WTC11 (cell line): ENCODE measurements around the gene BCL2L12. TPM values are rescaled to one million over a fixed set of nuclear protein-coding genes. Genes with fewer than 3 reads are reported as not detected.

Experiments used
- ATAC-seq: fragments of 200-7000 bp; cut with Tn5 transposase; 2 replicates; pipeline ENCODE4 v1.10.0; 2021; ENCODE audit warnings: mild to moderate bottlenecking, moderate library complexity
- CTCF ChIA-PET: fragments of 300-600 bp; sonication (Branson Sonifier 250); formaldehyde crosslinking; loops from one replicate; lab custom pipeline; 2021; ENCODE audit warnings: antibody characterized with exemption; lab: Charles Lee
- POLR2A ChIA-PET: fragments of 350-600 bp; sonication (Branson Sonifier 250); formaldehyde crosslinking; loops from one replicate; lab custom pipeline; 2021; ENCODE audit warnings: antibody characterized with exemption; lab: Charles Lee
- DNase-seq: peaks from one replicate; pipeline ENCODE4 v3.0.0; 2021; ENCODE audit warnings: low spot score
- H3K27ac Mint-ChIP-seq: 2 replicates; pipeline ENCODE4 v1.8.0; 2021; ENCODE audit warnings: mixed read lengths
- H3K27me3 Mint-ChIP-seq: 2 replicates; pipeline ENCODE4 v1.8.0; 2021; ENCODE audit warnings: low read depth, mild to moderate bottlenecking, moderate library complexity, mixed read lengths
- H3K36me3 Mint-ChIP-seq: 2 replicates; pipeline ENCODE4 v1.8.0; 2021; ENCODE audit warnings: mixed read lengths
- H3K4me1 Mint-ChIP-seq: 2 replicates; pipeline ENCODE4 v1.8.0; 2022; ENCODE audit warnings: mixed read lengths
- H3K4me3 Mint-ChIP-seq: 2 replicates; pipeline ENCODE4 v1.8.0; 2021; ENCODE audit warnings: mild to moderate bottlenecking, moderate library complexity, mixed read lengths
- H3K9me3 Mint-ChIP-seq: 2 replicates; pipeline ENCODE4 v1.8.0; 2021; ENCODE audit warnings: mixed read lengths
- AR ChIP-seq: fragments of 250-450 bp; sonication (Bioruptor Pico); IDR thresholded peaks from 2 replicates; pipeline ENCODE4 v1.9.0; 2021; ENCODE audit warnings: mild to moderate bottlenecking
- ATF1 ChIP-seq: sonication (generic); formaldehyde crosslinking; IDR thresholded peaks from 2 replicates; pipeline ENCODE4 v1.8.1; 2023; ENCODE audit warnings: mild to moderate bottlenecking, moderate library complexity, missing genetic modification reagents
- GABPB1 ChIP-seq: sonication (generic); formaldehyde crosslinking; IDR thresholded peaks from 2 replicates; pipeline ENCODE4 v1.8.1; 2023; ENCODE audit warnings: mild to moderate bottlenecking, missing genetic modification reagents
- GTF2I ChIP-seq: fragments of 250-450 bp; sonication (Bioruptor Pico); conservative IDR thresholded peaks from 2 replicates; pipeline ENCODE4 v1.4.0; 2021; ENCODE audit warnings: mild to moderate bottlenecking
- HMGA2 ChIP-seq: fragments of 250-450 bp; sonication (Bioruptor Pico); IDR thresholded peaks from 2 replicates; pipeline ENCODE4 v1.4.0; 2021; ENCODE audit warnings: mild to moderate bottlenecking, moderate library complexity
- PRDM15 ChIP-seq: sonication (generic); formaldehyde crosslinking; IDR thresholded peaks from 2 replicates; pipeline ENCODE4 v1.8.0; 2022; ENCODE audit warnings: missing genetic modification reagents
- PREB ChIP-seq: sonication (generic); formaldehyde crosslinking; IDR thresholded peaks from 2 replicates; pipeline ENCODE4 v1.8.1; 2022; ENCODE audit warnings: mild to moderate bottlenecking, missing genetic modification reagents, moderate library complexity, borderline replicate concordance
- USF1 ChIP-seq: sonication (generic); formaldehyde crosslinking; IDR thresholded peaks from 2 replicates; pipeline ENCODE4 v1.8.0; 2022; ENCODE audit warnings: mild to moderate bottlenecking, missing genetic modification reagents
- ZNF416 ChIP-seq: fragments of 250-450 bp; sonication (Bioruptor Pico); IDR thresholded peaks from 2 replicates; pipeline ENCODE4 v1.9.0; 2021; ENCODE audit warnings: mild to moderate bottlenecking, inconsistent platforms
- ZNF671 ChIP-seq: fragments of 250-450 bp; sonication (Bioruptor Pico); IDR thresholded peaks from 2 replicates; pipeline ENCODE4 v1.8.0; 2021; ENCODE audit warnings: mild to moderate bottlenecking
- total RNA-seq: library from RNA; stranded (reverse); gene quantifications from 3 replicates; pipeline ENCODE4 v1.2.3, GENCODE V29; 2021
- TF ChIP-seq, protein P1 (sequence below): sonication (generic); formaldehyde crosslinking; IDR thresholded peaks from 2 replicates; pipeline ENCODE4 v1.8.1; 2023; ENCODE audit warnings: mild to moderate bottlenecking, missing genetic modification reagents, moderate library complexity
- TF ChIP-seq, protein P2 (sequence below): sonication (generic); formaldehyde crosslinking; IDR thresholded peaks from 2 replicates; pipeline ENCODE4 v1.8.0; 2022; ENCODE audit warnings: mild to moderate bottlenecking, missing genetic modification reagents
- TF ChIP-seq, protein P3 (sequence below): sonication (generic); formaldehyde crosslinking; IDR thresholded peaks from 2 replicates; pipeline ENCODE4 v1.8.1; 2023; ENCODE audit warnings: mild to moderate bottlenecking, missing genetic modification reagents

The BCL2L12 gene
- total RNA-seq, 1 experiment from 2014 or later, result 146 TPM

DNA sequence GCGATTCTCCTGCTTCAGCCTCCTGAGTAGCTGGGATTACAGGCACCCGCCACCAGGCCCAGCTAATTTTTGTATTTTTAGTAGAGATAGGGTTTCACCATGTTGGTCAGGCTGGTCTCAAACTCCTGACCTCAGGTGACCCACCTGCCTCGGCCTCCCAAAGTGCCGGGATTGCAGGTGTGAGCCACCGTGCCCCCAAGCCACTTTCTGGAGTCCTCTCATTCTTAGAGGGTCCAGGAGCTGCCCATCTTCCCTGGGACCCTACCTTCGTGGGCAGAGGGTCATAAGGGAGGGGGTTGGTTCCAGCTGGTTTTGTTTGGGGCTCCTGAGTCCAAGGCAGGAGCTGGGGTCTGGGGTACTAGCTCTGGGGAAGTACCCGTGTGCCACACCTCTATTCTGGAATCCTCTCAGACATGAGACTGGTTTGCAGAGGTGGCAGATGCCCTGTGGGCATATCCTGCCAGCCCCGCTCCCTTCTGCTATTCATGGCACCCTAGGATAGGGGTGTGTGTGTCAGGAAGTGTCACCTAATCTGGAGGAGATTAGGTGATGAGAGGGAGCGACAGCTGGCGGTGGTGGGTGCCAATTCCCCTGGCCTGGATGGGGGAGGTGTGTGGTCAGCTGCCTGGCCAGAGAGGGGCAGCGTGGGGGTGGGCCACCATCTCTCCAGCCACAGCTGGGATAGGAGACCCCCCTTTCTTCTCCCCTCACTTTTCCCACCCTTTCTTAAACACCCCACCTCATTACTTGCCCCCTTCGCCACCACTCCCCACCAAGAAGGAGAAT is 13.4 kb downstream of the BCL2L12 start:
- TF ChIP-seq GTF2I, result no peak
- TF ChIP-seq ZNF671, result no peak
- no peak for TF ChIP-seq GABPB1 (CRISPR knock-in tag)
- TF ChIP-seq, protein P1, sequence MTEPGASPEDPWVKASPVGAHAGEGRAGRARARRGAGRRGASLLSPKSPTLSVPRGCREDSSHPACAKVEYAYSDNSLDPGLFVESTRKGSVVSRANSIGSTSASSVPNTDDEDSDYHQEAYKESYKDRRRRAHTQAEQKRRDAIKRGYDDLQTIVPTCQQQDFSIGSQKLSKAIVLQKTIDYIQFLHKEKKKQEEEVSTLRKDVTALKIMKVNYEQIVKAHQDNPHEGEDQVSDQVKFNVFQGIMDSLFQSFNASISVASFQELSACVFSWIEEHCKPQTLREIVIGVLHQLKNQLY (CRISPR knock-in tag), result no peak
- TF ChIP-seq, protein P2, sequence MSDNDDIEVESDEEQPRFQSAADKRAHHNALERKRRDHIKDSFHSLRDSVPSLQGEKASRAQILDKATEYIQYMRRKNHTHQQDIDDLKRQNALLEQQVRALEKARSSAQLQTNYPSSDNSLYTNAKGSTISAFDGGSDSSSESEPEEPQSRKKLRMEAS (CRISPR knock-in tag), result no peak
- no peak for TF ChIP-seq AR
- TF ChIP-seq PREB (CRISPR knock-in tag), result no peak
- no peak for TF ChIP-seq ZNF416
- no peak for TF ChIP-seq PRDM15 (CRISPR knock-in tag)
- TF ChIP-seq HMGA2, result no peak
- no peak for TF ChIP-seq ATF1
- no peak for TF ChIP-seq USF1
- TF ChIP-seq, protein P3, sequence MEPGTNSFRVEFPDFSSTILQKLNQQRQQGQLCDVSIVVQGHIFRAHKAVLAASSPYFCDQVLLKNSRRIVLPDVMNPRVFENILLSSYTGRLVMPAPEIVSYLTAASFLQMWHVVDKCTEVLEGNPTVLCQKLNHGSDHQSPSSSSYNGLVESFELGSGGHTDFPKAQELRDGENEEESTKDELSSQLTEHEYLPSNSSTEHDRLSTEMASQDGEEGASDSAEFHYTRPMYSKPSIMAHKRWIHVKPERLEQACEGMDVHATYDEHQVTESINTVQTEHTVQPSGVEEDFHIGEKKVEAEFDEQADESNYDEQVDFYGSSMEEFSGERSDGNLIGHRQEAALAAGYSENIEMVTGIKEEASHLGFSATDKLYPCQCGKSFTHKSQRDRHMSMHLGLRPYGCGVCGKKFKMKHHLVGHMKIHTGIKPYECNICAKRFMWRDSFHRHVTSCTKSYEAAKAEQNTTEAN, result no peak
- TF ChIP-seq, all 79 proteins: peak for 0
- CTCF ChIA-PET, result interaction anchor here (0.6 to 10.7 kb wide), 7 partner anchors 10 to 413 kb away, joined by 3 to 108 read pairs (median 12); partner anchors contain the start of genes ADM5, BCL2L12, CPT1C and IRF3
- Mint-ChIP-seq H3K4me1 (peaks cover 30% of the 10 kb centered on the region), H3K36me3 (peaks cover 28% of the 10 kb centered on the region), H3K27ac (no peak overlapping the region), H3K27me3 (no peaks in the 10 kb centered on the region), H3K9me3 (no peaks in the 10 kb centered on the region), H3K4me3 (peak overlapping the region; percentile 88)
- POLR2A ChIA-PET, result interaction anchor here (0.5 to 2.0 kb wide), 3 partner anchors 11 to 180 kb away, joined by 4 to 6 read pairs (median 6); partner anchors contain the start of genes CPT1C and RRAS
- no peak for DNase-seq
- no peak for ATAC-seq
